HS-5 (cell line): ENCODE data around the gene MCAT.

Experiments
- DNase-seq: peaks from one replicate; pipeline ENCODE4 v3.0.0-alpha.2; 2012; ENCODE audit warnings: low read depth

MCAT gene

DNA sequence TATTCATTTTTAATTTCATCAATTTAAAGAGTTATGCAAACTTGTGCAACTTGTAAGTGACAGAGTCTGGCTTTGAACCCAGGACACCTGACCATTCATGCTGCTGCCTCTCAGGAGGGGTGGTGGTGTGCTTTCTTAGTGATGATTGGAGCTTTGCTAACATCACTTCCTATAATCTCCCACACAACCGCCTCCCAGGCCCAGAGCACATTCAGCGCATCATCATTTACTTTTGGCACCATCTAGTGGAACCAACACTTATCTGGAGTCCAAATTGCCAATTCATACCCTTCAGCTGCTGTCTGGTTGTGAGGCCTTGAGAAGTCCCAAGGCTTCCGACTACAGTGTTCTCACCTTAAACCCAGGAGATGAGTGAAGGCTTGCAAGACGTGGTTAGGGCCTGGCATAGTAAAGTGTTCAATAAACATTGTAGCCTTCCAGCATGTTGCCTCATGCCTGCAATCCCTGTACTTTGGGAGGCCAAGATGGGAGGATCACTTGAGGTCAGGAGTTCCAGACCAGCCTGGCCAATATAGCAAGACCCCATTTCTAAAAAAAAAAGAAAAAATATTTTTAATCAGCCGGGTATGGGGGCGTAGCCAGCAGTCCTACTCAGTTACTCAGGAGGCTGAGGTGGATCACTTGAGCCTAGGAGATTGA lies 52.9 kb downstream of the MCAT start:
- DNase-seq = peak; percentile 72

- peak; percentile 61 for DNase-seq
Measured at GRCh38 chr22:43088984-43089717, 54.0 kb downstream of the MCAT start, which contains the start of gene TTLL1. Gene TTLL1, minus strand, starts transcription at chr22:43089391. Its CDS starts 13,805 bp downstream, at chr22:43075586.

DNA sequence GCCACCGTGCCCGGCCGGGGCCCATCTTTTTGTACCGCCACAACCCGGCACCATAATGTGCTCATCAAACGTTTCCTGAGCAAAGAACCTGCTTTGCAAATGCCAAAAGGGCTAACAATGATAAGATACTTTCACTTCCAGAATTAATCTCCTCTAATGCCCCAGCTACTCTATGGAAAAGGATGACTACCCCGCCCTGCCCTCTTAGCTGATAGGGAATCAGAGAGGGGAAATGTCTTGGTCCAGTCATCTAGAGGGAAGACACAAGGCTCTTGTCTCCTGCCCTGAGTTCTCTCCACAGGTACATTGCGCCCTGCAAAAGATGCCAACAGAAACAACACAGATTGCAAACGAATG lies 54.6 kb downstream of the MCAT start:
- DNase-seq = no peak

GRCh38 chr22:43085658-43086606 lies 57.3 kb downstream of the MCAT start:
- no peak for DNase-seq
